ENCODE measurements around the gene PINK1.

Gene PINK1

GRCh38 chr1:20597650-20598049, 35.6 kb upstream of the PINK1 start:
- Mint-ChIP-seq H3K9me3 (no peaks in the 10 kb centered on the region), H3K4me3 (no peak overlapping the region), H3K4me1 (peaks cover 4% of the 10 kb centered on the region), H3K27me3 (ENCODE audit: low read depth) (no peaks in the 10 kb centered on the region), H3K36me3 (ENCODE audit: low read depth) (no peaks in the 10 kb centered on the region), H3K27ac (no peak overlapping the region)
- no peak for TF ChIP-seq CTCF (IDR thresholded peaks at IDR 0.05; ENCODE audit: unreplicated experiment in 3 of 3)

- H3K4me1 Mint-ChIP-seq = peaks cover 4% of the 10 kb centered on the region
These were observed 33.1 kb upstream of the PINK1 start for GRCh38 chr1:20600156-20600555.

GRCh38 chr1:20601129-20601825, 32.0 kb upstream of the PINK1 start:
- Mint-ChIP-seq H3K36me3 (ENCODE audit: low read depth) (no peaks in the 10 kb centered on the region), H3K27me3 (ENCODE audit: low read depth) (no peaks in the 10 kb centered on the region), H3K4me1 (no peaks in the 10 kb centered on the region), H3K9me3 (no peaks in the 10 kb centered on the region), H3K27ac (no peak overlapping the region), H3K4me3 (no peak overlapping the region)
- no peak for TF ChIP-seq CTCF (IDR thresholded peaks at IDR 0.05; ENCODE audit: unreplicated experiment in 3 of 3)

More at GRCh38 chr1:20600156-20600555, 33.1 kb upstream of the PINK1 start:
- Mint-ChIP-seq H3K27me3 (ENCODE audit: low read depth) (no peaks in the 10 kb centered on the region), H3K36me3 (ENCODE audit: low read depth) (no peaks in the 10 kb centered on the region), H3K9me3 (no peaks in the 10 kb centered on the region), H3K4me3 (no peak overlapping the region), H3K27ac (no peak overlapping the region)
- no peak for TF ChIP-seq CTCF (IDR thresholded peaks at IDR 0.05; ENCODE audit: unreplicated experiment in 3 of 3)

GRCh38 chr1:20602851-20603450, 30.3 kb upstream of the PINK1 start:
- TF ChIP-seq CTCF (IDR thresholded peaks at IDR 0.05; ENCODE audit: unreplicated experiment in 3 of 3) = no peak
- H3K36me3 Mint-ChIP-seq (ENCODE audit: low read depth) = no peaks in the 10 kb centered on the region
- no peaks in the 10 kb centered on the region for H3K27me3 Mint-ChIP-seq (ENCODE audit: low read depth)
- H3K4me3 Mint-ChIP-seq = no peak overlapping the region
- H3K9me3 Mint-ChIP-seq = no peaks in the 10 kb centered on the region
- H3K27ac Mint-ChIP-seq = no peak overlapping the region
- peaks cover 4% of the 10 kb centered on the region for H3K4me1 Mint-ChIP-seq

GRCh38 chr1:20603504-20604464, 29.5 kb upstream of the PINK1 start:
- Mint-ChIP-seq H3K9me3 (no peaks in the 10 kb centered on the region), H3K36me3 (ENCODE audit: low read depth) (no peaks in the 10 kb centered on the region), H3K27ac (no peak overlapping the region), H3K27me3 (ENCODE audit: low read depth) (no peaks in the 10 kb centered on the region), H3K4me3 (no peak overlapping the region), H3K4me1 (peaks cover 5% of the 10 kb centered on the region)
- no peak for TF ChIP-seq CTCF (IDR thresholded peaks at IDR 0.05; ENCODE audit: unreplicated experiment in 3 of 3)
